GM18858 (cell line): ENCODE measurements around the gene SYNGR4.

Source experiments
- ATAC-seq: cut with Tn5 transposase; IDR thresholded peaks from one replicate; pipeline ENCODE4 v1.9.1; 2021; ENCODE audit not compliant: unreplicated experiment

SYNGR4 gene

DNA sequence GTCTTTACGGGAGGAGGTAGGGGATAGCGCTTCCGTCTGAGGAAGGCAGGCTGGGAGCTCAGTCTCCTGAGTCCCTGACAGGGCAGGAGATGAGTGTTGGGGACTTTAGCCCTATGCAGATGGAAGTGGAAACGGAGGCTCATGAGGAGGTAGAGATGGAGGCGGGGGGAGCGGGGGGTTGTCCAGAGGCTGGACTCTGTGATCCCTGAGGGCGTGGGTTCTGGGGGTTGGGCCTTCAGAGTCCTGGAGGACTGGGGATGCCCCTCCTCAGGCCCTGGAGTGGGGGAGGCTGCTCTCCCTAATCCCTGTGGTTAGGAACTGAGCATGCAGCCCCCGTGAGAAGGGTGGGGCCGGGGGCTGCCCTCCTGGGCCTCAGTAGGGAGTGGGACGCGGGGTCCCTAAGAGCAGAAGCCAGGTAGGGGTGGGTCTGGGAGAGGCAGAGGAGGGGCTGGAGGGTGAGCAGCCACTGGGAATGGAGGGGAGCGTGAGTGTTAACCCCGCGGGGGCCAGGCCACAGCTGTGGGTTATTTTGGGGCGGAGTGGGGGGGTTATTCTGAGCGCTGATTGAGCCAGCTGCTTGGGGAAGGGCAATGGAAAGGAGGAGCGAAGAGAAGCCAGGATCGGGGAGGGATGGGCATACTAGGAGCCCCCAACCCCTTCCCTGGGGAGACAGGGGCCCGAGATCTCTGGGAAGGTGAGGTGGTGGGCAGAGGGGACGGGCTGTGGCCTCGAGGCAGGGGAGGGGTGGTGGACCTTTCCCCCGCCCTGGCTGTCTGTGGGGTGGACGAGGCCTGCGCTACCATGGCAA, 32.1 kb downstream of the SYNGR4 start:
- no peak for ATAC-seq

DNA sequence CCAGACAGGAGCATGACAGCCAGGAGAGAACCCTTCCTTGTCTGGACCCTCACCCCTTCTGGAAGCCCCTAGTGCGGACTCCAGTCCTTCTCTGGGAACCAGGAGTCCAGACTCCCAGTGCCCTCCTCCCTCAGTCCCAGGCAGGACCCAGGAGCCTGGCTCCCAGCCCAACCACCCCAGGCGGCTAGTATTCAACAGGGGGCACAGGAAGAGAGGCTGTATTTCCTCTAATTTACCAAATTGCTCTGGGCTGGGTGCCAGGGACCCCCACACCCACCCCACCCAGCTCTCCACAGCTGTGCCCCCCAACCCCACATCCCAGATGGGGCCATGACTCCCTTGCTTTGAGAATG, 32.6 kb downstream of the SYNGR4 start:
- no peak for ATAC-seq

DNA sequence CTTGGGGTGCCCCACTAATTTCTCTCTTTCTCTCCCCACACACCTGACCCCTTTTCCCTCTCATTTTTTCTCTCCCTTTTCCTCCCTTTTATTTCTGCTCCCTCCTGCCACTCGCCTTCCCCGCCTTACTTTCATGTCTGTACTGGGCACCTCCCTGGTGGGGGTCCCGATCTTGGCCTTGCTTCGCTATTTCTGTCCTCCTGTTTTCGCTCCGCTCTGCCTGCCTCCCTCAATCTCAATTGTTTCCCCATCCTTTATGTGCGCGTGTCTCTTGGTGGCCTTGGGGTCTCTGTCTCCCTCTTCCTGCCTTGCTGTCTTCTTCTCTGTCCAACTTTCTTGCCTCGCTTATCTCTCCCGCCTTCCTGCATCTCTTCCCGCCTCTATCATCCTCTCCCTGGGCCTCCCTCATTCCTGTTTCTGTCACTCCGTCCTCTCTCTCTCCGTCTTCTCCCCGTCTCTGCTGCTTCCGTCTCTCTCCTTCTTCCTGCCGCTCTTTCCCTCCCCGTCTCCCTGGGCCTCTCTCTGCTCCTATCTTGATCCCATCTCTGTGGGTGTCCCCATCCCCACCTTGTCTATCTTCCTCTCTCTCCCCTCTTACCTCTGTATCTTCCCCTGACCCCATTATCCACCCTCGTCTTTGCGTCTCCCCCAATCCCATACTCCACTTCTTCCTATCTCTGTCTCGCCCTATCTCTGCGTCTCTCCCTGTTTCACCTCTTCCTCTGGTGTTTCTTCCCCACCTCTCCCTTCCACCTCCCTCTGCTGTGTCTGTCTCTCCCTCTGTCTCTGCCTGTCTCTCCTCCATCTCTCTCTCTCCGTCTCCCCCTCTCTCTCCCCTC, 33.3 kb downstream of the SYNGR4 start:
- no peak for ATAC-seq

DNA sequence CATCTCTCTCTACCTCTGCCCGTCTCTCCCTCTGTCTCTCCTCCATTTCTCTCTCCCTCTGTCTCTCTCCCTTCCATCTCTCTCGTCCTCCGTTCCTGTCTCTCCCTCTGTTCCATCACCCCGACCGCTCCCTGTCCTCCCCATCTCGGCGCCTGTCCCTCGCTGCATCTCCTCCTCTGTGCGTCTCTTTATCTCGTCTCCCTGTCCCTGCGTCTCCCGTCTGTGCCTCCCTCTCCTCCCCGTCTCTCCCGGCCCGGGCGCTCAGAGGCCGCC, 33.9 kb downstream of the SYNGR4 start:
- ATAC-seq: no peak

DNA sequence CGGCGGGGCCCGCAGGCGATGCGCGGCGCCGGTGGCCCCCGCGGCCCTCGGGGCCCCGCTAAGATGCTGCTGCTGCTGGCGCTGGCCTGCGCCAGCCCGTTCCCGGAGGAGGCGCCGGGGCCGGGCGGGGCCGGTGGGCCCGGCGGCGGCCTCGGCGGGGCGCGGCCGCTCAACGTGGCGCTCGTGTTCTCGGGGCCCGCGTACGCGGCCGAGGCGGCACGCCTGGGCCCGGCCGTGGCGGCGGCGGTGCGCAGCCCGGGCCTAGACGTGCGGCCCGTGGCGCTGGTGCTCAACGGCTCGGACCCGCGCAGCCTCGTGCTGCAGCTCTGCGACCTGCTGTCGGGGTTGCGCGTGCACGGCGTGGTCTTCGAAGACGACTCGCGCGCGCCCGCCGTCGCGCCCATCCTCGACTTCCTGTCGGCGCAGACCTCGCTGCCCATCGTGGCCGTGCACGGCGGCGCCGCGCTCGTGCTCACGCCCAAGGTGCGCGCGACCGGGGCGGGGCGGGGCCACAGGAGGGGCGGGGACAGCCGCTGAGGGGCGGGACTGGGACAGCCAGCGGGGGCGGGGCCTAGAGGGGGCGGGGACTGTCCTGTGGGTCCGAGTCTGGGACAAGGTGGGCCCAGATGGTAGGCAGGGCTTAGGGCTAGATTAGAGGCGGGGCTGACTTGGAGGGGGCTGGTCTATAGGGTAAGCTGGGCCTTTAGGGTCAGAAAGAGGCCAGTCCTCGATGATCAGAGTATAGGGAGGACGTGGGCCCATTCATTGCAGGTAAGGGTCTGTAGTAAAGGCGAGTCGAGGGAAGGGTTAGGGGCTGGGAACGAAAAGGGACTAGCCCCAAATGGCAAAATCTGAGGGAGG, 34.4 kb downstream of the SYNGR4 start:
- ATAC-seq: no peak

DNA sequence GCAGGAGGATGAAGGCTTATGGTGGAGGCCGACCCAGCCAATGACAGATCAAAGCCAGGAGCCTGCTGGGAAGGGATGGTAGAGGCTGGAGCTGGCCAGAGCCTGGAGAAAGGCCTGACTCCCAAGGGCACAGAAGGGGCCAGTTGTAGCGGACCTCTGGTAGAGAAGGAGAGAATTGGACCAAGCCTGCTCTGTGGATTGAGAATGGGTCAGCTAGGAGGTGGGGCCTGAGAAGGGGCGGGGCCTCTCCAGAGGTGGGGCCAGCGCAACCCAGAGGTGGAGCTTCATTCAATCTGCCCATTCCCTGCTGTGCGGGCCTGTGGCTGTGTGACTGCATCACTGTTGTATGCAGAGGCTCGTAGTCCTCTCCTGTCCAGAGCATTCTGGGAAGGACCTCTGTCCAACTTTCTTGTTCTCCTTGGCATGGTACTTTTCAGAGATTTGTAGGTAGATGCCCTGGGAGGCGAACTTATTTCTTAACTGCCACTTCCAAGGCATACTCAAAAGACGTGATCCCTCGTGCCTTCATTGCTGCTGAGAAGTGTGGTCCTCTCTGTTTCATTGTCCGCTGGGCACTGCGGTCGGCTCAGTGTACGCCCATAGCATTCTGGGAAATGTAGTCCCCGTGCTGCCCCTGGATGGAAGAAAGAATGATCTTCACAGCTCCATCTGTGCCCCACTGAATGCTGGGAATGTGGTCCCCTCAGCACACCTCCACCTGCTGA, 36.0 kb downstream of the SYNGR4 start:
- ATAC-seq: no peak

DNA sequence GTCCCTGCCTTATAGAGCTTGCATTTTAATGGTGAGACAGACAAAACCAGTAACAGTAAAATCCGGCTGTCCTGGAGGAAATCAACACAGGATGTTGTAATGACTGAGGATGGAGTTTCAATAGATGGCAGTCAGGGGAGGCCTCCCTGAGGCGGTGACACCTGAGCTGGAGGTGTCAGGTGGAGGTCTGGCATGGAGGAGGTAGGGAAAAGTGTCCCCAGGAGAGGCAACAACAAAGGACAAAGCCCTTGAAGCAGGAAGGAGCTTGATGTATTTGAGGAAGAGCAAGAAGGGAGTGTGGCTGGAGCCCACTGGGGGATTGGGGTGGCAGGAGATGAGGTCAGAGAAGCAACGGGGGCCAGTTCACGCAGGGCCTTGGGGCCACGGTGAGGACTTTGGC, 37.1 kb downstream of the SYNGR4 start:
- ATAC-seq: no peak

DNA sequence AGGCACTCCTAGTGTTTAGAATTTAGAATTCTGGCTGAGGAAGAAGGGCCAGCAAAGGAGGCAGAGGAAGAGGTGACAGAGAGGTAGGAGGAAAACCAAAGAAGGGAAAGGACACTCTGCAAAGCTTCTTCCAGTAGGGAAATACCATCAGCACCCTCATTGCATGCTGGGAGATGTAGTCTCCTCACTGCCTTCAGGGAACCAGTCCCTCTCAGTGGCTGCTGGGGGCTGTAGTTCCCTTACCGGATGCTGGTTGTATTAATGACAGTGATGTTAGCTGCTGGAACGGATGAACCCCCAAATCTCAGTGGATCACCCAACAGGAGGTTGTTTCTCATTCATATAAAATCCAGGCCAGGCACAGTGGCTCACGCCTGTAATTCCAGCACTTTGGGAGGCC, 39.4 kb downstream of the SYNGR4 start:
- no peak for ATAC-seq

DNA sequence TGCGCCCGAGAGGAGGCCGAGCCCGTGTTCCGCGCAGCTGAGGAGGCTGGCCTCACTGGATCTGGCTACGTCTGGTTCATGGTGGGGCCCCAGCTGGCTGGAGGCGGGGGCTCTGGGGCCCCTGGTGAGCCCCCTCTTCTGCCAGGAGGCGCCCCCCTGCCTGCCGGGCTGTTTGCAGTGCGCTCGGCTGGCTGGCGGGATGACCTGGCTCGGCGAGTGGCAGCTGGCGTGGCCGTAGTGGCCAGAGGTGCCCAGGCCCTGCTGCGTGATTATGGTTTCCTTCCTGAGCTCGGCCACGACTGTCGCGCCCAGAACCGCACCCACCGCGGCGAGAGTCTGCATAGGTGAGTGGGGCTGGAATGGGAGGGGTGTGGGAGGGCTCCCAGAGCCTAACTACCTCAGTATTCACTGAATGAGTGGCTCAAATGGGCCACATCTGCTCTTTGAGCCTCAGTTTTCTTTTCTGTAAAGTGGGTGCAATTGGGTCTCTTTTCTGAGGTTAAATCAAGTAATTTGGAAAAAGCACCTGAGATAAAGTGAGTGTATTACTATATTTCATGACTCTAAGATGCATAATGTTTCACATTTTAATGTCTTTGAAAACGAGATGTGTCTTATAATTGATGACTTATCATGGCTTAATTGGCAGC, 41.0 kb downstream of the SYNGR4 start:
- ATAC-seq: no peak

DNA sequence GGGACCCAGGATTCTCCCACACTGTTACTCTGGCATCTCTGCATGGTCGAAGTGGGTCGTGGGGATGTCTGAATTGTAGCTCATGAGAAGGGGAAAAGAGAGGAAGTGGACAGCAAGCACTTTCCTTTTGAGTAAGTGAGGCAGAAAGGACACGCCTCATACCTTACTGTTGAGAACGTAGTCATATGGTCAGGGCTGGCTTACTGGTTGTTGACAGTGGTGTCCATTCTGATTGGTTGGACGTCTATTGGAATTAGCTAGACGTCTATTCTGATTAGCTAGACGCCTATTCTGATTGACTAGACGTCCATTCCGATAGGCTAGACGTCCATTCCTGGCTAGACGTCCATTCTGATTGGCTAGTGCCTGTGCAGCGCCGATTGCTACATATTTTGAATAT, 41.7 kb downstream of the SYNGR4 start:
- ATAC-seq: no peak

DNA sequence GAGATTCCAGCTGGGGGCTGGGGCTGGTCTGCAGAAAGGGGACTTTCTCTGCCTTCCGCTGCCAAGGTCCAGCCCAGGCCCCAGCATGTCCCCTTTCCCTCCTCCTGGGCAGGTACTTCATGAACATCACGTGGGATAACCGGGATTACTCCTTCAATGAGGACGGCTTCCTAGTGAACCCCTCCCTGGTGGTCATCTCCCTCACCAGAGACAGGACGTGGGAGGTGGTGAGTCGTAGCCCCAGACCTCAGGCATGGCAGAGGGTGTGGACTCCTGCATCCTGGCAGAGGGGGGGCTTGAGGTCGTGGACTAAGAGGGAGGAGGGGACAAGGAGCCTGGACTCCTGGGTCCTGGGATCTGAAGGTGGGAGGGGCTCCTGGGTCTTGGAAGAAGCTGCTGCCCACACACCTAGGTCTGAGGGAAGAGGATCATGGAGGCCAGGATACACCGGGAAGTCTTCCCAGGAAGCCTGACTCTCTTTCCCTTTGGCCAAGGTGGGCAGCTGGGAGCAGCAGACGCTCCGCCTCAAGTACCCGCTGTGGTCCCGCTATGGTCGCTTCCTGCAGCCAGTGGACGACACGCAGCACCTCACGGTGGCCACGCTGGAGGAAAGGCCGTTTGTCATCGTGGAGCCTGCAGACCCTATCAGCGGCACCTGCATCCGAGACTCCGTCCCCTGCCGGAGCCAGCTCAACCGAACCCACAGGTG, 49.9 kb downstream of the SYNGR4 start:
- no peak for ATAC-seq

DNA sequence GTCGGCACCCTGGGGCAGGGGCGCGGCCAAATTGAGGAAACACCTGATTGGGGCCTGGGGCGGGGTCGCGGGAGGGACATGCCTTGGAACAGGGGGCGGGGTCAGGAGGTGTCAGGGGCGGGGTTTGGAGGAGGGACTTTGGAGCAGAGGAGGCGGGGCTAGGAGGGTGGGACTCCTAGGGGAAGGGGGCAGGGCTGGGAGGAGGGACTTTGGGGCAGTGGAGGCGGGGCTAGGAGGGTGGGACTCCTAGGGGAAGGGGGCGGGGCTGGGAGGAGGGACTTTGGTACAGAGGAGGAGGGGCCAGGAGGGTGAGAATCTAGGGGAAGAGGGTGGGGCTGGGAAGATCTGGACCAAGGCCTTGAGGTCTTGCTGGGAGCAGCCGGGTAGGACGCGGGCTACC, 51.2 kb downstream of the SYNGR4 start:
- no peak for ATAC-seq

DNA sequence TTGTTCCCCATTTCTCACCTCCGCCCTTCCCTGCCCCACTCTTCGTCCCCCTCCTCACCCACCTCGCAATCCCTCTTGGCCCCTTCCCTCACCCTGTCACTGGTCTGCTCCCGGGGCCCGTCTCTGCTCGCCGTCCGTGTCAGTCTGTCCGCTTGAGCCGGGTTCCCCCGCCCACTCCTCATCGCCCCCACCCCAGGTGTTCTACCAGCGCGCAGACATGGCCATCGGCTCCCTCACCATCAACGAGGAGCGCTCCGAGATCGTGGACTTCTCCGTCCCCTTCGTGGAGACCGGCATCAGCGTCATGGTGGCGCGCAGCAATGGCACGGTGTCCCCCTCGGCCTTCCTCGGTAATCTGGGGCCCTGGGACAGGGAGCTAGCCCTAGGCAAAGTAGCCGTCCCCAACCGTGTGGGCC, 51.6 kb downstream of the SYNGR4 start:
- no peak for ATAC-seq

DNA sequence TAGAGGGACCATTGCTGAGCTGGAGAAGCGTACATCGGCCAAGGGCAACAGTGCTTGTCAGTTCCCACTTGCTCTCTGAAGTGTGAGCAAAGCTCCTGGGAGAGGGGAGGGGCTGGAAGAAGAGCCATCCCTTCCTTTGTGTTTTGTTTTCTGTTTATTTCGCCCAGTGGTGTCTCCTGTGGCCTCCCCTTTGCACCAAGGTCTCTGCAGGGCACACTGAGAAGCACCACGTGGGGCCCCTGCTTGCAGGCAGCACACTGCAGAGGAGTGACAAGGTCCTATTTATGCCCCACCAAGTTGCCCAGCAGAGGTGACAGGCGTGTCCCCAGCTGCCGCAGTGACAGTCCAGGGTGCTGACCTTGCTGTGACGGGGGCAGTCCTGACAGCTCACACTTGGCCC, 53.3 kb downstream of the SYNGR4 start:
- ATAC-seq: no peak

DNA sequence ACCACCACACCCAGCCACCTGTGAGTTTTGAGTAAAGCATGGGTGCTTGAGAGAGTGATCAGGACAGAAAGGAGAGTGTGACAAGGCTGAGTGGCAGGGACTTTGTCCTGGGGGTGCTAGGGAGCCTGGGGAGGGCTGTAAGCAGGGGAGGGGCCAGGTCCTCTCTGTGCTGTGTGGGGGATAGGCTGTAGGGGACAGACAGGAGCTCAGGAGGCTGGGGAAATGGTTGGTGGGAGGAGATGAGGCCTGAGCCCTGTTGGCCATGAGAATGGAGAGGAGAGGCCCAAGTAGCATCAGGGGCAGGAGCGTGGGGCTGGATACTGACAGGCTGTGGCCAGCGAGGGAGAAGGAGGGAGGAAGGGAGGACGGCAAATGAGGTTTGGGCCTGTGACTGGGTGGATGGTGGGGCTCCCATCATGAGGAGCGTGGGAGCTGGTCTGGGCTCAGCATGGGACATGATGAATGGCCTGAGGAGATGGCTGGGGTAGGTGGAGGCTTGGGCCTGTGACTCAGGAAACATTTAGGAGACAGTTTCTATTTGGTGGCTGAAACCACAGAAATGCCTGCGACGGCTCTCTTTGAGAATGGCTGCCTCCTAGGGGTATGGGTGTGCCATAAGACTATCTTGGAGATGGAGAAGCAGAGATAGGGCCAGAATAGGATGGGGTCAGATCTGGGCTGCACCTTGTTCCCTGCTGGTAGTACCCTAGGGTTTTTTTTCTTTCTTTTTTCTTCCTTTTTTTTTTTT, 54.3 kb downstream of the SYNGR4 start:
- ATAC-seq: no peak

DNA sequence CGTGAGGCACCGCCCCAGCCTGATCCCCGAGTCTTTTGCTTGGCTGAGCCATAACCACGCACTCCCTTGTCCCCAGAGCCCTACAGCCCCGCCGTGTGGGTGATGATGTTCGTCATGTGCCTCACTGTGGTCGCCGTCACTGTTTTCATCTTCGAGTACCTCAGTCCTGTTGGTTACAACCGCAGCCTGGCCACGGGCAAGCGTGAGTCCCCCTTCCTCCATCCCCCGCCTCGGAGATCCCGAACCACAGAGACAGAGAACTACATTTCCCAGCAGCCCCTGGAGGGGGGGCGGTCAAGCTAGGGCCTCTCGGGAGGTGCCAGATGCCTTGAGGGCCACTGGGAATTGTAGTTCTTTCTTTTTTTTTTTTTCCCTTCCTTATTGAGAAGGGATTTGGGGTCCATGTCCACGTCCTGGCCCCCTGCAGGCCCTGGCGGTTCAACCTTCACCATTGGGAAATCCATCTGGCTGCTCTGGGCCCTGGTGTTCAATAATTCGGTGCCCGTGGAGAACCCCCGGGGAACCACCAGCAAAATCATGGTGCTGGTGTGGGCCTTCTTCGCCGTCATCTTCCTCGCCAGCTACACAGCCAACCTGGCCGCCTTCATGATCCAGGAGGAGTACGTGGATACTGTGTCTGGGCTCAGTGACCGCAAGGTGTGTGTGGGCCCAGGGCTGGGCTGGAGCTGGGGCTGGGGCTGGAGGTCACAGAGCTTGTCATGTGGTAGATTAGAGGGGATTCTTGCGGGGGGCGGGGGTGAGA, 55.2 kb downstream of the SYNGR4 start:
- ATAC-seq: no peak

DNA sequence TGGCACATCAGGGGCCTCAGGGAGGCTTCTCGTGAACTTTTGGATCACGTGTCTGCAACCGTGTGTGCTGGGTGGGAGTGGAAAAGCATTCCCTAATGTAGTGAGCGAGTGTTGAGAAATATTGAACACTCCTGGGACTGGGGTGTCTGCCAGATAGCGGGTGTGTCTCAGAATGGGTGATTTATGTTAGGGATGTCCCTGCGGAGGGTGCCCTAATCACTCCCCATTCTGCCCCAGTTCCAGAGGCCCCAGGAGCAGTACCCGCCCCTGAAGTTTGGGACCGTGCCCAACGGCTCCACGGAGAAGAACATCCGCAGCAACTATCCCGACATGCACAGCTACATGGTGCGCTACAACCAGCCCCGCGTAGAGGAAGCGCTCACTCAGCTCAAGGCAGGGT, 57.4 kb downstream of the SYNGR4 start:
- ATAC-seq: no peak

DNA sequence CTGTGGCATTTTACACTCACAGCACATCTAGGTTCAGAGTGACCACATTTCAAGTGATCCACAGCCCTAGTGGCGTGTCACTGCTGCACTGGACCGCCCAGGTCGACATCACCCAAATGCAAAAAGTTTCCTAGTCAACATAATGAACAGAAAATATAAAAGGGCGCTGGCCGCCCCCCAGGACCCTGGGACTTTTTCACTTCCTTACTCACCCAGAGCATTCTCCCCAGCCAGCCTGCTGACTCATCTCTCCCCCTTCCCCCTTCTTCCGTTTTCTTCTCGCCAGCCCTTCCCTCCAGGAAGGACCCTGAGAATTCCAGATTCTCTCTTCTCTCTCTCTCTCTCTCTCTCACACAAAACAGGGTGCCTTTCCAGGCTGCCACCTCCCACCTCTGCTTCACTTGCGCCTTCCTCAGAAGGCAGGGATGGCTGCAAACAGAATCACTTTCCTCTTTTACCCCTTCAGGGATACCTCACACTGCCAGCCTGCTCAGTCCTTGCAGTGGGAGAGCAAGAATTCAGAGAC, 60.6 kb downstream of the SYNGR4 start:
- no peak for ATAC-seq
